AG20443 (cell line): ENCODE results near the gene CPSF4.
"Not testable (repeated sequence)": the region's sequence is repeated elsewhere in the genome, so short reads cannot be mapped to it uniquely, and the experiment has no call there.

Experiments used
- DNase-seq: peaks from one replicate; pipeline ENCODE4 v3.0.0; 2012; ENCODE audit warnings: low spot score, mixed read lengths

CPSF4 gene

DNA sequence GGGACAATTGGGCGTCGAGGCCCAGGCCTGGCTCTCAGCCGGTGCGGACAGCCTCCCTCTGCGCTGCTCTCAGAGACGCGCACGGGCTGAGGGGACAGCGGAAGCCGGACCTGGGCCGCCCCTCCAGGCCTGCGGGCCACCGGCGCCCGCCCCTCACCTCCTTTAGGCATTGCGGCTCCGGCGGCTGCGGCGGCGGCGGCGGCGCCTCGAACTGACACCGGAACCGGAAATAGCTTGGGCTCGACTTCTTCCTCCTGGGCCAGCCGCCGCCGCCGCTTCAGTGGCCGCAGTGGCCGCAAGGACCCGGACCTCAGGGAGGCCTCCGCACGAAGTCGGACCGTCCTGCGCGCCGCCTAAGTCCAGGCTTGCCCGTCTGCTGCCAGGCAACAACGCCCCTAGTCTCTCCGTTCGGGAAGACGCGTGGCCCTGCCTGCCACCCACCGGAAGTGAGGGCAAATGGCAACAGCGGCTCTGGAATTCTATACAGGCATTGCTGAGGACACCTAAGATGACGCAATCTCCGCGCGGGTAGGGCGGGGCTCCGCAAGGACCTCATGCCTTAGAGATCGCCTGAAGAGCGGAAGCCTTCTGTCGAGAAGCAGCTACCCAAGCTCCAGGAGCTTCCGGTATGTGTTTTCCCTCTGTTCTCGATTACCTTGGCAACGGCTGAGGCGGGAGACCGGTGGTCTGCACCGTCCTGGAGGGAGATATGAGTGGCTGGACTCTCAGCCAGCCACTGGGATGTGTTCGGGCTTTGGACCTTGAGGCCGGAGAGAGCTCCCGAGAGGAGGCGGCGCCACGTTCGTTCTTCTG lies 30.2 kb upstream of the CPSF4 start, which contains the start of the genes BUD31 and PDAP1:
BUD31 (plus strand) TSS at position 591 of the 813 bp plus-strand sequence. CDS start 2,124 bp downstream, outside the sequence.
PDAP1 (minus strand) TSS at position 219 of the 813 bp plus-strand sequence; CDS start at position 170, 49 bp downstream.
- peak; percentile 96 for DNase-seq

DNA sequence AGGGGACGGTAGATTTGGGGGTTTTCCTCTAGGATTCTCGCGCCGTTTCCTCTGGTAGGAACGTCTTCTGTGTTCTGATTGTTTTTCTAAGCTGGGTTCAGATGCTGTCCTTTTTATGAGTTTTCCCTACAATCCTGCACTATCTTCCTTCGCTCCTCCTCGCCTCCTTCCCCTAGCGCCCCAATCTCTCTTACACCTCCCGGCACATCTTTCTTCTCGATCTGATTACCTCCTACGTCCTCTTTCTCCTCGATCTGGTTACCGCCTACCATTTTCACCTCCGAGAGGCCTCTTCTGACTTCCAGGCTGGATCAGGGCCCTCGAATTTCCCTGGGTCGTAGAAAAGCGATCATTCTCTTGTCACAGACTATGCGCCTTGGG lies 29.6 kb upstream of the CPSF4 start:
- DNase-seq = no peak

DNA sequence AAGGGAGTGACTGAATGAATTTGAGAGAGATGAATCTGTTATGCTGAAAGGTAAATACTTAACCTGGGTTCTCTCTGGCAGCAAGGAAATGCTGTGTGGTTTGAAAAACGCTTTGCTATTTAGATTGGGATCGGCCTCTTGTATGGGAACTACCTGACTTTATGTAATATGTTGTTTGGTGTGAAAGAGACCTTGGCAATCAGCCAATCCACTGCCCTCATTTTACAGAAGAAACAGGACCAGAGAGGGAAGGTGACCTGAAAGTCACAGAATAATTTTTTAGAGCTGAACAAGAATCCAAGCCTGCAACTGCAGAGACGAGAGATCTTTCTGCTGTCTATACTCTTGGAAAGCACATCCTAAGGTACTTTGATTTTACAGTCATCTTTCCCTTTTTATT lies 28.9 kb upstream of the CPSF4 start:
- DNase-seq = no peak

DNA sequence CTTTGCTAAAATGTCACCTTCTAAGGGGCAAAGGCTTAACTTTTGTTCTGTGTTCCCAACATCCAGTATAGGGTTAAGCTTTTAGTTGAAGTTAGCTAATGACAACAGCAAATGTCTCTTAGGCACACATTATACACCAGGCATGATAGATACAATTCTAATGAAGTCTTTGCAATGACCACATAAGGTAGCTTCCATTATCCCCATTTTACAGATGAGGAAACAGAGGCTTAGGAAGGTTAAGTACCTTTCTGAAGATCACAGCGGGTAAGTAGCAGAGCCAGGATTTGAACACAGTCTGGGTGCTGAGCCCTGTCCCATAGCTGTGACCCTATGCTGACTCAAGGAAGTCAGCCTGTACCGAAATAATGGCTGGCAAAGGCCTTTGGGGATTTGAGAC lies 28.1 kb upstream of the CPSF4 start:
- DNase-seq = no peak

DNA sequence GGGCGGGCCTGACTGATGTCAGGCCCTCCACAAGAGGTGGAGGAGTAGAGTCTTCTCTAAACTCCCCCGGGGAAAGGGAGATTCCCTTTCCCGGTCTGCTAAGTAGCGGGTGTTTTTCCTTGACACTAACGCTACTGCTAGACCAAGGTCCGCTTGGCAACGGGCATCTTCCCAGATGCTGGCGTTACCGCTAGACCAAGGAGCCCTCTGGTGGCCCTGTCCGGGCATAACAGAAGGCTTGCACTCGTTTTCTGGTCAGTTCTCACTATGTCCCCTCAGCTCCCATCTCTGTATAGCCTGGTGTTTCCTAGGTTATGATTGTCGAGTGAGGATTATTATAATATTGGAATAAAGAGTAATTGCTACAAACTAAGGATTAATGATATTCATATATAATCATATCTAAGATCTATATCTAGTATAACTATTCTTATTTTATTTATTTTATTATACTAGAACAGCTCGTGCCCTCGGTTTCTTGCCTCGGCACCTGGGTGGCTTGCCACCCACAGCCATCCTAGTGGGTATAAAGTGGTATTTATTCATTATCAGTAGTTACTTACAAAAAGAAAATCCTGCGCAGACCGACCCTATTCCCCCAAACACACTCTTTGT lies 23.1 kb upstream of the CPSF4 start:
- DNase-seq = not testable (repeated sequence)

DNA sequence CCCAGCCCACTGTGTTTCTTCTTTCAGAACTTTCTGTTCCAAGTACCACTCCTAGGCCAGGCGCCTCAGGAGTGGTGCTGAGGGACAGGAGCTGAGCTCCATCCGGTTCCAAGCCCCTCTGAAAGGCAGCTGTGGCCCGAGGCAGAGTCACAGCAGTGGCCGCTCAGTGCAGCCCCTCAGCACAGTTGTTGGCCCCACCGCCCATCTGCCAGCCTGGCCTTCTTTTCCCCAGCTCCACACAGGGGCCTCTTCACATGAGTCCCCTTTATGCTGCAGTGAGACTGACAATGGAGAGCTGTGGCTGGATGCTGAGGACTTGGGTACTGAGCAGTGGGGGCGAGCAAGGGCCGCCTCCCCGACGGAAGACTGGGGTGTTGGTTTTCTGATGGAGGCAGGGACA lies 20.5 kb upstream of the CPSF4 start:
- no peak for DNase-seq

DNA sequence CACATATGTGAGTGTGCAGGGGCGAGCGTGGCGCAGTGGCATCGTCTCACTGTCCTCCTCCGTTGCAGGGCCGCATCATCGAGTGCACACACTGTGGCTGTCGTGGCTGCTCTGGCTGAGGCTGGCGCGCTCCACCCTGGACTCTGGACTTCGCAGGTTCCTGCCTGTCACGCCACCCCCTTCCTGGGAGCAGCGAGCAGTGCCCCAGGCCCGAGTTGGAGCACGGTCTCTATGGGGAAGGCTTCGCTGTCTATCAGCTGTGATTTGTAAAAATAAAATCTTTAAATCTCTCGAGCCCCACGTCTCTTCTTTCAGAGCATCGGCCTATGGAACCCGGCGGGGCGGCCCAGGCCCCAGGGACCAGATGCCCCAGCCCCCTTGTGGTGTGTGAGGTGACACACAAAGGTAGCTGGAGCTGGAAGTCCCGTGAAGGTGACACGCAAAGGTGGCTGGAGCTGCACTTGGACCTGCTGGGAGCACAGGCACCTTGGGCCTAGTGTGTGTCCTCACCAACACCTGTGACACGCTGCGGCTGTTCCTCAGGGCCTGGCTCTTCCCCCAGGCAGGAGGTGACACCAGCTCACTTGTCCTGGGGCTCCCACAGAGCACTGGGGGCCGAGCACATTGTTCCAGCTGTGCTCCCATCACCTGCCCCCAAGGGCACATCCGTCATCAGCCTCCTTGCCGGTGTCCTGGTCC lies 19.3 kb upstream of the CPSF4 start:
- no peak for DNase-seq

DNA sequence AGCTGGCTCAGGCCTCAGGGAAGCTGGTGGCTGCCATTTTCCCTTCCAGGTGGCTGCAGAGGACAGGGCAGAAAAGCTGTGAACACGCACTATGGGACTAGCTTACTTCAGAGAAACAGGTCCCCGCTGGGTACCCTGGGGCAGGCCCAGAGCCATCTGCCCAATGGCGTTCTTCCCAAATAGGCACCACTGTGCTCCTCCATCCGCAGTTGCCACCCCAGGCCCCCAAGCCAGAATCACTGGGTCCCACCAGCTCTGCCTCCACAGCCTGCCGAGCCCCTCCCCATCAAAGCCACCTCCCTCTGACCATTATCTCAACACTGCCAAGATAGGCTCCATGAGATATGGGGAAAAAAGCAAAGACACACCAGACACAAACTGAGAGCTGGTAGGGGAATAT lies 18.5 kb upstream of the CPSF4 start:
- DNase-seq = no peak

DNA sequence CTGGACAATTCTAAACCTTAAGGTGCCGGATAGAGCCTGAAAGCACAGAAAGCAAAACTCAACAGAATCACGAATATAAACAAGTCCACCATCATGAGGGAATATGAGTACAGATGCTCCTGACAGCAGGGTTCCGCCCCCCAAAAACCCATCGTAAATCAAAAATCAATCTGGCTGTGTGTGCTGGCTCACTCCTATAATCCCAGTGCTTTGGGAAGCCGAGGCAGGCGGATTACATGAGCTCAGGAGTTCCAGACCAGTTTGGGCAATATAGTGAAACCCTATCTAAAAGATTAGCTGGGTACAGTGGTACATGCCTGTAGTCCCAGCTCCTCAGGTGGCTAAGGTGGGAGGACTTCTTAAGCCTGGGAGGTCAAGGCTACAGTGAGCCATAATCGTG lies 17.8 kb upstream of the CPSF4 start:
- no peak for DNase-seq

DNA sequence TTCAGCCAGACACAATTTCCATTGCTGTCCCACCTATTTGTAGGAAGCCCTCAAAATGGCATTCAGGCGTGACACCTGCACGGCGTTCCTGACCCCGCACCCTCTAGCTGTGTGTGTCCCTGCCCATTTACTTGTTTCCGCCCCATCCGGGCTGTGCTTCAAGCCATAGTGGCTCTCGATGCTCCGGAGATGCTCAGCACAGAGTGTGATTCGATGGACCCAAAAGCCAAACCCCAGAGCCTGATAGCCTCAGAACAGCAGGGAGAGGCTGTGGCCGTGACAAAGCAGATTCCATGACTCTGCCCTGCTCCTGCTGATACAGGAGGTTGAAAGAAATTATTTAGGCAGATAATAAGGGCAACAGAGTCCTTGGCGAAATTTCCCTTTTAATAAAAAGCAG lies 16.6 kb upstream of the CPSF4 start:
- DNase-seq = no peak

DNA sequence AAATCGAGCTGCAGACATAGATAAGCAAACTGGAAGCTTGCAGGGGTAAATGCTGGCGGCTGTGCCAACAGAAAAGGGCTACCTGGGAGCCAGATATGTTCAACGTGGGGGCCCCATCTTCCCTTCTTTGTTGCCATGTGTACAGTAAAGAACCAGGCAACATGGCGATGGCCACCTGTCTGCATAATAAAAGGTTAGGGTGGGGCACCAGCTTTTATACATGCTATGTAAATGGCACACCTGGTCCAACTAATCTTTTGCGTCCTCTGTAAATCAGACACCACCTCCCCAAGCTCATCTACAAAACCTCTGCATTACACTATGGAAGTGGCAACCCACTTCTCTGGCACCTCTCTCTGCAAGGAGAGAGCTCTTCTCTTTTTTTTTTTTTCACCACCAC lies 16.1 kb upstream of the CPSF4 start:
- no peak for DNase-seq

DNA sequence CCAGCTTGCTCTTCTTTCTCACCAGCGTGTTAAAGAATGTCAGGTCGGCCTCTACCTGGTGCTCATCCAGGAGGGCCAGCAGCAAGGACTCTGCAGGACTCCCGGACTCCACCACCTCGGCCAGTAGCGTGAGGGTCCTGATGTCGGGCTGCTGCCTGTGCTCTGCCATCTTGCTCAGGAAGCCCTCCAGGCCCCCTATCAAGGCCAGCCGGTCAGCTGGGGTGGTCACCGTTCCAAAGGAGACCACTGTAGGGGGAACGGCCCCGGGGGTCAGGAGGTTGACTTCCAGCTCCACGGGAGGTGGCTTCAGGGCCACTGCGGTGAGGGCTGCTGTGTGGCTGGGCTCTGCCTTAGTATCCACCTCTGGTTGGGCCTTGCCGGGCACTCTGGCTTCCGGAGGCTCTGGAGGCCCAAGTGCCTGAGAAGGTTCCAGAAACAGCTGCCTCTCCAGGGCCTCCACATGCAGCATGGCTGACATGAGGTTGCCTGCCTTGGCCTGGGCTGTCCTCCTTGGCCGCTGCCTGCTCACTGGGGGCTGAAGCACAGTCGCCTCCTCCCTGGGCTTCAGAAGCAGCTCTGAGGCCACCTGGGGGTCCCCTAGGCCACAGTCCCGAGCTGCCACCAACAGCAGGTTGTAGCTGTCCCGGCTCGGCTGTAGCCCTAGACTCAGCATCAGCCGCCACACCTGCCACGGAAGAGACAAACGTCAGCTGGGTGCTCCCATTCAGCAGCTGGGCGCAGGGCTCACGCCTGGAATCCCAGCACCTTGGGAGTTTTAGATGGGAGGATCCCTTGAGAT lies 13.6 kb upstream of the CPSF4 start:
- DNase-seq = no peak

DNA sequence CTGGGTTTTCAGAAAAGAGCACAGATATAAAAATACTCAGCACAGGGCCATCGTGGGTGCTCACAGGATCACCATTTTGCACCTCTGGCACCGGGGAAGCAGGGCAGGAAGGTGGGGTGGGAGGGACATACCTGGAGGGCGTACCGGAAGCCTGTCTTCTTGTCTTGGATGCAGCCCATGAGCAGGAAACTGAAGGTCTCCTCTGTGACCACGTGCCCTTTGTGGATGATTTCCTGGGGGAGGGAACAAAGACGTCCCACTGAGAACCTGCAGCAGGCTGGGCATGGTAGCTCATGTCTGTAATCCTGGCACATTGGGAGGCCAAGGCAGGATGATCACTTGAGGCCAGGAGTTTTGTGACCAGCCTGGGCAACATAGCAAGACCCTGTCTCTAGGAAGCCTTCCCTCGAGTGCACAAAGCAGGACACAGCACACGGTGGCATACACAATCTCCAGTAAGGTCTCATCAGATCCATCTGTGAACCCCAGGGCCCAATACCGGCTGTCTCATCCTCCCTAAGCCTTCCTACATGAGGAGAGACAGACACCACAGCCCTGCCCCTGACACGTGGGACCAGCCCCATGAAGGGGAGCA lies 9.7 kb upstream of the CPSF4 start:
- DNase-seq = no peak

DNA sequence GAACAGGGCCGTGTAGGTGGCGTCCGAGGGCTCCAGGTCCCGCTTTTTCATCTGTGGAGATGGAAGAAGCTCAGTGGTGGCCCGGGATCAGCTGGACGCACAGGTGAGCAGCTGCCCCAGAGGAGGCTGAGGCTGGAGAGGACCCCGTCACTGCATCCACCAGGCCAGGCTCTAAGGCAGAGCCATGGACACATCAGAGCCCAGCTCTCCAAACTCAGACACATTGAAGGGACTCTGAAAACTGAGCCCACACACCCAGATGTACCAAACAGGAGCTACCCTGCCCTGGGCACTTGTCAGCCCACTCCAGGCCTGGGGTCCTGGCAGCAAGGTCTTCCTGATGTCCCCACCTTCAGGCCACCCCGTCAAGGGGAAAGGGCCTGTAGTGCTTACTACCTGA lies 9.0 kb upstream of the CPSF4 start:
- DNase-seq = no peak

DNA sequence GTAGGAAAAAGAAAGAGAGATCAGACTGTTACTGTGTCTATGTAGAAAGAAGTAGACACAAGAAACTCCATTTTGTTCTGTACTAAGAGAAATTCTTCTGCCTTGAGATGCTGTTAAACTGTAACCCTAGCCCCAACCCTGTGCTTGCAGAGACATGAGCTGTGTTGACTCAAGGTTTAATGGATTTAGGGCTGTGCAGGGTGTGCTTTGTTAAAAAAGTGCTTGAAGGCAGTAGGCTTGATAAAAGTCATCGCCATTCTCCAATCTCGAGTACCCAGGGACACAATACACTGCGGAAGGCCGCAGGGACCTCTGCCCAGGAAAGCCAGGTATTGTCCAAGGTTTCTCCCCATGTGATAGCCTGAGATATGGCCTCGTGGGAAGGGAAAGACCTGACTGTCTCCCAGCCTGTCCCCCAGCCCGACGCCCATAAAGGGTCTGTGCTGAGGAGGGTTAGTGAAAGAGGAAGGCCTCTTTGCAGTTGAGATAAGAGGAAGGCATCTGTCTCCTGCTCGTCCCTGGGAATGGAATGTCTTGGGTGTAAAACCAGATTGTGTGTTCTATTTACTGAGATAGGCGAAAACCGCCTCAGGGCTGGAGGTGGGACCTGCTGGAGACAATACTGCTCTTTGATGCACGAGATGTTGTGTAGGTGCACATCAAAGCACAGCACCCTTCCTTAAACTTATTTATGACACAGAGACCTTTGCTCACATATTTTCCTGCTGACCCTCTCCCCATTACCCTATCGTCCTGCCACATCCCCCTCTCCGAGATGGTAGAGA lies 6.8 kb upstream of the CPSF4 start:
- not testable (repeated sequence) for DNase-seq

DNA sequence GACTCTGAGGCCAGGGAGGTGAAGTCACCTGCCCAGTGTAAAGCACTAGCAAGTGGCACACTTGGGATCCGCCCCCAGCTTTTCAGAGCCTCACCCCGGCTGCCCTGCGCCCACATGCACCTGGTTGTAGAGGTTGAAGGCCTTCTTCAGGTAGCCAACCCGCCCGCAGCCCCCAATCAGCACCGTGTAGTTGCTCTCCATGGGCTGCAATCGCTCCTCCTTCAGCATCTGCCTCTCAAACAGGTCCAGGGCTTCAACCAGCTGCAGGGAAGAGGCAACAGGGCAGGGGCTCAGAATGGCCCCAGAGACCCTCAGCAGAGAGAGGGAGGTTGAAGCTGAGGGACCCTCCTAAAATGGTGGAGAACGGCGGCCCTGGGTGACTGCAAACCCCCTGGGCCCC lies 5.6 kb upstream of the CPSF4 start:
- DNase-seq = no peak

DNA sequence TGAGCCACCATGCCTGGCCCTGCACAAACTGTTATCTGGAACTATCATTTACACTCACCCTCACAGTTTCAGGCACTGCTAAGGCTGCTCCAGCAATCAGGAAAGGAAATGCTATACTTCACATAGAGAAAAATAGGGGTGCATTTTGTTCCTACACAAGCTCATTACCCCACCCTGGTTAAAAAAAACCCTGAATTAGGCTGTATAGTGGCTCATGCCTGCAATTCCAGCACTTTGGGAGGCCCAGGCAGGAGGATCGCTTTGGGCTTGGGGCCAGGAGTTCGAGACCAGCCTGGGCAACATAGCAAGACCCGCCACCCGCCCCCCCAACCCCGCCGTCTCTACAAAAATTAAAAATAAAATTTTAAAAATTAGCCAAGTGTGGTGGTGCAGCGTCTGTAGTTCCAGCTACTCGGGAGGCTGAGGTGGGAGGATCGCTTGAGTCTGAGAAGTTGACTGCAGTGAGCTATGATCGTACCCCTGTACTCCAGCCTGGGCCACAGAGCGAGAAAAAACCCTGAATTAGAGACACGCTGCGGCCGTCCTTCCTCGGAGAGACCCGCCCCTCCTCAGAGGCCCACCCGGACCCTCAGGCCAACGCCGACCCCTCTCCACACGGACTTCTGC lies 684 bp upstream of the CPSF4 start:
- DNase-seq = no peak

DNA sequence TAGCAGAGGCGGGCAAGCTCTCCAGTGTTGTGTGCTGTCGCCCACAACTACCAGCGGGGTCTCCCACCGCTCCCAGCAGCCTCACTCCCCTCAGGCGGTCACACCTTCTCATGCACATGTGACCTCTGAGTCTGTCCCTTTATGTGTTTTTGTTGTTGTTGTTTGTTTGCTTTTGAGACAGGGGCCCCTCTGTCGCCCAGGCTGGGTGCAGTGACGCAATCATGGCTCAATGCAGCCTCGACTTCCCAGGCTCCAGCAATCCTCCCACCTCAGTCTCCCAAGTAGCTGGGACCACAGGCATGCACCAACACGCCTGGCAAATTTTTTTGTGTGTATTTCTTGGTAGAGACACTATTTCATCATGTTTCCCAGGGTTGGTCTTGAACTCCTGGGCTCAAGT lies 1.5 kb downstream of the CPSF4 start:
- no peak for DNase-seq

DNA sequence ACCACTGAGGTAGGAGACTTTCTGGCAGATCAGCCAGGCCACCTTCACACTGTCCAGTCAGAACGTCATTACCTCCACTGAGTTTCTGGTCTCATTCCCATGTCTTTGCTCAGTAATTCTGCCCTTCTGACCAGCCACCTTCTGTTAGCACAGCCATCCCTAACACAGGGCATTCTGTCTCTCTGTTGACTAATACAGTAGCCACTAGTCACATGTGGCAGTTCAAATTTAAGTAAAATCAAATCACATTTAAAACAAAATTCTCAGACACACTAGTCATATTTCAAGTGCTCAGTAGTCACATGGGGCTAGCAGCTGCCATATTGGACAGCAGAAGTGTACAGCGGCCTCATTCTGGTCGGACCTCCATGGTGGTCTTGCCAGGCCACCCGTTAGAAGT lies 7.4 kb downstream of the CPSF4 start:
- DNase-seq = no peak

DNA sequence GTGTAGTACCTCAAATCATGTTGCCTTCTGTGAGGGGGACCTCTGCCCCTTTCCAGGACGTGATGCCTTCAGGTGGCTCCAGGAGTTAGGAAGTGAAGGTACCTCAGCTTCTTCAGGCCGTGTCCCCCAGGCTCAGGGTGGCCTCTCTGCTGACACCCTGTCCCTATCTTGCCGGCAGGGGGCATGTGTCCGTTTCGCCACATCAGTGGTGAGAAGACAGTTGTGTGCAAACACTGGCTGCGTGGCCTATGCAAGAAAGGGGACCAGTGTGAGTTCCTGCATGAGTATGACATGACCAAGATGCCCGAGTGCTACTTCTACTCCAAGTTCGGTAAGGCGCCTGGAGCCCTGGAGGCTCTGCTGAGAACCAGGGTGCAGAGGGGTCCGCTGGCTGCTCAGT lies 9.2 kb downstream of the CPSF4 start:
- DNase-seq = no peak

DNA sequence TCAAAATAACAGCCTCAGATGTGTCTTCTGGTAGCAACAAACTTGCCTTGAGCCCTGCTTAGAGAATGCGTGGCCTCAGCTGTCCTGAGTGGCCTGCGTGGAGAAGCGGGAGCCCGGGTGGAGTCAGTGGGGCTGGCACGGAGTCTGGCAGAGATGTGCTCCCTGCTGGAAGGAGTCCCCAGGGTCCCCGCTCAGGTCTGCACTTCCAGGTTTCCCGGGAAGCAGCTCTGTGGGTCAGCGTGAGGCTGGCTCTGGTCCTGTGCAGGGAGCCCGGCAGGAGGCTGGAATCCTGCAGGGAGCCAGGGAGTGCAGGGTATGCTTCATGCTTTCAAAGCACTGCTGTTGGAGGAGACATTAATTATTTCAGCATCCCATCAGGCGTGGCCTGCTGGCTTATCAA lies 10.1 kb downstream of the CPSF4 start:
- no peak for DNase-seq
